GM21367 (cell line): ENCODE data around the gene SAMD4A.

ENCODE experiments used
- ATAC-seq: cut with Tn5 transposase; IDR thresholded peaks from one replicate; pipeline ENCODE4 v1.9.1; 2021; ENCODE audit not compliant: unreplicated experiment

SAMD4A gene

GRCh38 chr14:54676812-54677708 lies 110.1 kb downstream of the SAMD4A start:
- no peak for ATAC-seq

GRCh38 chr14:54680651-54681050 lies 113.7 kb downstream of the SAMD4A start:
- no peak for ATAC-seq

GRCh38 chr14:54681811-54682261 lies 114.9 kb downstream of the SAMD4A start:
- no peak for ATAC-seq

- no peak for ATAC-seq
Observed at GRCh38 chr14:54682578-54682977, 115.7 kb downstream of the SAMD4A start.

- ATAC-seq, result no peak
Observed at GRCh38 chr14:54683882-54684794, 117.2 kb downstream of the SAMD4A start.

GRCh38 chr14:54685286-54685845 lies 118.4 kb downstream of the SAMD4A start:
- ATAC-seq, result no peak

- ATAC-seq, result no peak
Observed at GRCh38 chr14:54686219-54686870, 119.4 kb downstream of the SAMD4A start.

GRCh38 chr14:54686871-54687749 lies 120.2 kb downstream of the SAMD4A start:
- no peak for ATAC-seq

- no peak for ATAC-seq
Observed at GRCh38 chr14:54687750-54688119, 120.8 kb downstream of the SAMD4A start.

GRCh38 chr14:54688229-54688628 lies 121.3 kb downstream of the SAMD4A start:
- no peak for ATAC-seq

GRCh38 chr14:54689928-54690327 lies 123.0 kb downstream of the SAMD4A start:
- ATAC-seq, result no peak

- ATAC-seq, result no peak
Observed at GRCh38 chr14:54690887-54691286, 124.0 kb downstream of the SAMD4A start.

GRCh38 chr14:54691525-54692283 lies 124.8 kb downstream of the SAMD4A start:
- ATAC-seq, result peak; percentile 70

GRCh38 chr14:54692284-54692772 lies 125.4 kb downstream of the SAMD4A start:
- ATAC-seq, result no peak

- ATAC-seq, result no peak
Observed at GRCh38 chr14:54693761-54694160, 126.8 kb downstream of the SAMD4A start.

- ATAC-seq, result no peak
Observed at GRCh38 chr14:54695196-54695595, 128.3 kb downstream of the SAMD4A start.

GRCh38 chr14:54697001-54697400 lies 130.1 kb downstream of the SAMD4A start:
- ATAC-seq, result no peak

GRCh38 chr14:54697803-54698202 lies 130.9 kb downstream of the SAMD4A start:
- ATAC-seq, result no peak

GRCh38 chr14:54698501-54698900 lies 131.6 kb downstream of the SAMD4A start:
- ATAC-seq, result no peak
